GM18526 (cell line): ENCODE results near the gene MTA1.

Source experiments
- POLR2A ChIP-seq: IDR thresholded peaks from 3 replicates; pipeline ENCODE4 v1.6.1; 2011; ENCODE audit not compliant: insufficient read length; ENCODE audit errors: extremely low read depth

MTA1 gene

GRCh38 chr14:105476097-105476830 is 56.6 kb downstream of the MTA1 start:
- no peak for TF ChIP-seq POLR2A

- no peak for TF ChIP-seq POLR2A
Measured at GRCh38 chr14:105476831-105477659, 57.4 kb downstream of the MTA1 start.

- TF ChIP-seq POLR2A: no peak
Measured at GRCh38 chr14:105477660-105478397, 58.2 kb downstream of the MTA1 start.

- no peak for TF ChIP-seq POLR2A
Measured at GRCh38 chr14:105478398-105479251, 59.0 kb downstream of the MTA1 start.

GRCh38 chr14:105479431-105480158 is 60.0 kb downstream of the MTA1 start:
- no peak for TF ChIP-seq POLR2A

- no peak for TF ChIP-seq POLR2A
Measured at GRCh38 chr14:105480199-105480746, 60.6 kb downstream of the MTA1 start.

- TF ChIP-seq POLR2A: peak; percentile 14
Measured at GRCh38 chr14:105480807-105481801, 61.5 kb downstream of the MTA1 start.

- TF ChIP-seq POLR2A: no peak
Measured at GRCh38 chr14:105481886-105482457, 62.3 kb downstream of the MTA1 start.

- TF ChIP-seq POLR2A: no peak
Measured at GRCh38 chr14:105482486-105483110, 63.0 kb downstream of the MTA1 start.

GRCh38 chr14:105483300-105484068 is 63.9 kb downstream of the MTA1 start:
- no peak for TF ChIP-seq POLR2A

- TF ChIP-seq POLR2A: no peak
Measured at GRCh38 chr14:105484069-105484996, 64.7 kb downstream of the MTA1 start.
